A549 (cell line): ENCODE results near the gene CMBL.

Source experiments
- CEBPB ChIP-seq, 2 experiments: fragments of >200 bp in 1 of 2; sonication (Bioruptor Twin) in 1 of 2; formaldehyde crosslinking in 1 of 2; IDR thresholded peaks; 2 replicates each; pipeline ENCODE4 v1.6.1; 2012 to 2016
- EP300 ChIP-seq, 2 experiments: fragments of >200 bp; sonication (Bioruptor Twin); formaldehyde crosslinking; IDR thresholded peaks; 2 replicates in 1 of 2; 3 replicates in 1 of 2; pipeline ENCODE4 v1.6.1; 2016 to 2017
- POLR2A ChIP-seq: IDR thresholded peaks from 2 replicates; pipeline ENCODE4 v1.6.1; 2012; ENCODE audit warnings: mild to moderate bottlenecking, low read length
- RCOR1 ChIP-seq: fragments of 150-350 bp; IDR thresholded peaks from 2 replicates; pipeline ENCODE4 v1.6.1; 2014; ENCODE audit warnings: antibody characterized with exemption, low read length, low read depth
- RNF2 ChIP-seq: fragments of 200-600 bp; sonication (generic); IDR thresholded peaks from 2 replicates; pipeline ENCODE4 v1.6.1; 2016; ENCODE audit warnings: low read depth, mild to moderate bottlenecking, antibody characterized with exemption, moderate library complexity, borderline replicate concordance
- TF ChIP-seq, protein P1 (sequence below): fragments of >200 bp; sonication (Bioruptor Twin); formaldehyde crosslinking; IDR thresholded peaks from 3 replicates; pipeline ENCODE4 v1.5.1; 2016
- TF ChIP-seq, protein P2 (sequence below): fragments of 200-600 bp; sonication (generic); IDR thresholded peaks from 2 replicates; pipeline ENCODE4 v1.6.1; 2016; ENCODE audit warnings: antibody characterized with exemption, mild to moderate bottlenecking, moderate library complexity
- TF ChIP-seq, protein P3 (sequence below): fragments of 450-650 bp; IDR thresholded peaks from 2 replicates; pipeline ENCODE4 v1.6.1; 2014; ENCODE audit warnings: antibody characterized with exemption
- TF ChIP-seq, protein P4 (sequence below): IDR thresholded peaks from 2 replicates; pipeline ENCODE4 v1.6.1; 2012

DNA sequence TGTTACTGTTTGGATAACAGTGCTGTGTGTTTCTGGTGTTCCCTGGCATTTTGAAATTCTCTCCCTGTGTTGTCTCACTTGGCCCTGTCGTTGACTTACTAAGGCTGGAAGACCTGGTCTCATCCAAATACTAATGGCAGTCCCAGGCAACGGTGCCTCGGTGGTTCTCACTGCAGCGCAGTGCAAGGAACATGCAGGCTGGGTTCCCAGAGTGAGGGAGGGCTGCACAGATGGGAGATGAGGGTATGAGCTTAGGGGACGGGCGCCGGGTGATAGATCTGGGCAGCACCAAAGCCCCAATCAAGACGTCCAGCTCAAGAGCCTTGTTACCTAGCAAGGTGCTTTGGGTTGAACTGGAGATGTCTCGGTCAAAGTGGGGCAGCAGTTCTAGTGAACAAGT, 46.6 kb downstream of the CMBL start:
- TF ChIP-seq POLR2A (no peak), RCOR1 (no peak), EP300 (IDR thresholded peaks at IDR 0.05) (no peak), RNF2 (no peak), CEBPB (IDR thresholded peaks at IDR 0.05) (no peak)
- TF ChIP-seq, protein P1, sequence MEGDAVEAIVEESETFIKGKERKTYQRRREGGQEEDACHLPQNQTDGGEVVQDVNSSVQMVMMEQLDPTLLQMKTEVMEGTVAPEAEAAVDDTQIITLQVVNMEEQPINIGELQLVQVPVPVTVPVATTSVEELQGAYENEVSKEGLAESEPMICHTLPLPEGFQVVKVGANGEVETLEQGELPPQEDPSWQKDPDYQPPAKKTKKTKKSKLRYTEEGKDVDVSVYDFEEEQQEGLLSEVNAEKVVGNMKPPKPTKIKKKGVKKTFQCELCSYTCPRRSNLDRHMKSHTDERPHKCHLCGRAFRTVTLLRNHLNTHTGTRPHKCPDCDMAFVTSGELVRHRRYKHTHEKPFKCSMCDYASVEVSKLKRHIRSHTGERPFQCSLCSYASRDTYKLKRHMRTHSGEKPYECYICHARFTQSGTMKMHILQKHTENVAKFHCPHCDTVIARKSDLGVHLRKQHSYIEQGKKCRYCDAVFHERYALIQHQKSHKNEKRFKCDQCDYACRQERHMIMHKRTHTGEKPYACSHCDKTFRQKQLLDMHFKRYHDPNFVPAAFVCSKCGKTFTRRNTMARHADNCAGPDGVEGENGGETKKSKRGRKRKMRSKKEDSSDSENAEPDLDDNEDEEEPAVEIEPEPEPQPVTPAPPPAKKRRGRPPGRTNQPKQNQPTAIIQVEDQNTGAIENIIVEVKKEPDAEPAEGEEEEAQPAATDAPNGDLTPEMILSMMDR = no peak
- TF ChIP-seq, protein P2, sequence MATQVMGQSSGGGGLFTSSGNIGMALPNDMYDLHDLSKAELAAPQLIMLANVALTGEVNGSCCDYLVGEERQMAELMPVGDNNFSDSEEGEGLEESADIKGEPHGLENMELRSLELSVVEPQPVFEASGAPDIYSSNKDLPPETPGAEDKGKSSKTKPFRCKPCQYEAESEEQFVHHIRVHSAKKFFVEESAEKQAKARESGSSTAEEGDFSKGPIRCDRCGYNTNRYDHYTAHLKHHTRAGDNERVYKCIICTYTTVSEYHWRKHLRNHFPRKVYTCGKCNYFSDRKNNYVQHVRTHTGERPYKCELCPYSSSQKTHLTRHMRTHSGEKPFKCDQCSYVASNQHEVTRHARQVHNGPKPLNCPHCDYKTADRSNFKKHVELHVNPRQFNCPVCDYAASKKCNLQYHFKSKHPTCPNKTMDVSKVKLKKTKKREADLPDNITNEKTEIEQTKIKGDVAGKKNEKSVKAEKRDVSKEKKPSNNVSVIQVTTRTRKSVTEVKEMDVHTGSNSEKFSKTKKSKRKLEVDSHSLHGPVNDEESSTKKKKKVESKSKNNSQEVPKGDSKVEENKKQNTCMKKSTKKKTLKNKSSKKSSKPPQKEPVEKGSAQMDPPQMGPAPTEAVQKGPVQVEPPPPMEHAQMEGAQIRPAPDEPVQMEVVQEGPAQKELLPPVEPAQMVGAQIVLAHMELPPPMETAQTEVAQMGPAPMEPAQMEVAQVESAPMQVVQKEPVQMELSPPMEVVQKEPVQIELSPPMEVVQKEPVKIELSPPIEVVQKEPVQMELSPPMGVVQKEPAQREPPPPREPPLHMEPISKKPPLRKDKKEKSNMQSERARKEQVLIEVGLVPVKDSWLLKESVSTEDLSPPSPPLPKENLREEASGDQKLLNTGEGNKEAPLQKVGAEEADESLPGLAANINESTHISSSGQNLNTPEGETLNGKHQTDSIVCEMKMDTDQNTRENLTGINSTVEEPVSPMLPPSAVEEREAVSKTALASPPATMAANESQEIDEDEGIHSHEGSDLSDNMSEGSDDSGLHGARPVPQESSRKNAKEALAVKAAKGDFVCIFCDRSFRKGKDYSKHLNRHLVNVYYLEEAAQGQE = no peak
- TF ChIP-seq, protein P3, sequence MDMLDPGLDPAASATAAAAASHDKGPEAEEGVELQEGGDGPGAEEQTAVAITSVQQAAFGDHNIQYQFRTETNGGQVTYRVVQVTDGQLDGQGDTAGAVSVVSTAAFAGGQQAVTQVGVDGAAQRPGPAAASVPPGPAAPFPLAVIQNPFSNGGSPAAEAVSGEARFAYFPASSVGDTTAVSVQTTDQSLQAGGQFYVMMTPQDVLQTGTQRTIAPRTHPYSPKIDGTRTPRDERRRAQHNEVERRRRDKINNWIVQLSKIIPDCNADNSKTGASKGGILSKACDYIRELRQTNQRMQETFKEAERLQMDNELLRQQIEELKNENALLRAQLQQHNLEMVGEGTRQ = no peak
- TF ChIP-seq, protein P4, sequence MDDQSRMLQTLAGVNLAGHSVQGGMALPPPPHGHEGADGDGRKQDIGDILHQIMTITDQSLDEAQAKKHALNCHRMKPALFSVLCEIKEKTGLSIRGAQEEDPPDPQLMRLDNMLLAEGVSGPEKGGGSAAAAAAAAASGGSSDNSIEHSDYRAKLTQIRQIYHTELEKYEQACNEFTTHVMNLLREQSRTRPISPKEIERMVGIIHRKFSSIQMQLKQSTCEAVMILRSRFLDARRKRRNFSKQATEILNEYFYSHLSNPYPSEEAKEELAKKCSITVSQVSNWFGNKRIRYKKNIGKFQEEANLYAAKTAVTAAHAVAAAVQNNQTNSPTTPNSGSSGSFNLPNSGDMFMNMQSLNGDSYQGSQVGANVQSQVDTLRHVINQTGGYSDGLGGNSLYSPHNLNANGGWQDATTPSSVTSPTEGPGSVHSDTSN = no peak
